ENCODE data around the gene GGACT.

The GGACT gene

GRCh38 chr13:100510208-100510957 lies 78.2 kb downstream of the GGACT start:
- ATAC-seq: no peak

- no peak for ATAC-seq
Measured at GRCh38 chr13:100508996-100509395, 79.6 kb downstream of the GGACT start.

- ATAC-seq: no peak
Measured at GRCh38 chr13:100508455-100508854, 80.1 kb downstream of the GGACT start.

- peak; percentile 77 to 78 for ATAC-seq
Measured at GRCh38 chr13:100506600-100507422, 81.8 kb downstream of the GGACT start.

- ATAC-seq: peak; percentile 89 to 90
Measured at GRCh38 chr13:100506154-100506553, 82.4 kb downstream of the GGACT start.

- ATAC-seq: no peak
Measured at GRCh38 chr13:100503622-100504021, 85.0 kb downstream of the GGACT start.

- no peak for ATAC-seq
Measured at GRCh38 chr13:100502446-100502845, 86.1 kb downstream of the GGACT start.

GRCh38 chr13:100497389-100497788 lies 91.2 kb downstream of the GGACT start:
- ATAC-seq: no peak

- no peak for ATAC-seq
Measured at GRCh38 chr13:100495455-100495854, 93.1 kb downstream of the GGACT start.

- ATAC-seq: no peak
Measured at GRCh38 chr13:100493418-100493817, 95.2 kb downstream of the GGACT start.

- no peak for ATAC-seq
Measured at GRCh38 chr13:100491164-100491842, 97.3 kb downstream of the GGACT start.

GRCh38 chr13:100490692-100491091 lies 97.9 kb downstream of the GGACT start:
- no peak for ATAC-seq

- ATAC-seq: no peak
Measured at GRCh38 chr13:100485265-100485664, 103.3 kb downstream of the GGACT start.

GRCh38 chr13:100484702-100485101 lies 103.9 kb downstream of the GGACT start:
- no peak for ATAC-seq

GRCh38 chr13:100483841-100484381 lies 104.7 kb downstream of the GGACT start:
- ATAC-seq: no peak

- ATAC-seq: no peak
Measured at GRCh38 chr13:100483139-100483538, 105.5 kb downstream of the GGACT start.

GRCh38 chr13:100480676-100481075 lies 107.9 kb downstream of the GGACT start:
- no peak for ATAC-seq

Measured in activated CD4-positive, CD25-positive, alpha-beta regulatory T cell treated with anti-CD3 and anti-CD28 coated beads, Interleukin-2, amount 50 U/mL, for 24 hours (primary cell).